ENCODE measurements around the gene DRC3. TPM values are rescaled to one million over a fixed set of nuclear protein-coding genes. Genes with fewer than 3 reads are reported as not detected.

The DRC3 gene
- total and polyA plus RNA-seq, 4 donors, result 0.61 to 1.5 (median 1.1) TPM

GRCh38 chr17:18040261-18040858 is 67.7 kb downstream of the DRC3 start:
- Histone ChIP-seq H3K36me3 (ENCODE audit: control insufficient read depth in 4 of 4, insufficient read depth in 3 of 4, low read depth in 1 of 4, low read length in 3 of 4) (no peaks in the 10 kb centered on the region), H3K9ac (ENCODE audit: low read depth in 1 of 2, low read length in 2 of 2) (peak overlapping the region; percentile 55 to 79), H3K27ac (ENCODE audit: low read depth in 1 of 2, low read length in 2 of 2) (no peak overlapping the region), H3K9me3 (ENCODE audit: control insufficient read depth in 4 of 4, low read length in 3 of 4) (no peaks in the 10 kb centered on the region), H3K4me1 (ENCODE audit: control insufficient read depth in 4 of 4, insufficient read depth in 4 of 4, low read length in 3 of 4) (peaks cover 4 to 35% (median 26%) of the 10 kb centered on the region in 4 donors), H3K27me3 (ENCODE audit: control insufficient read depth in 4 of 4, insufficient read depth in 4 of 4, low read length in 3 of 4) (no peaks in the 10 kb centered on the region), H3K4me3 (ENCODE audit: low read depth in 1 of 3, low read length in 3 of 3) (peak overlapping the region in 2 of 3 donors; percentile 92 to 97)
- no peak for DNase-seq (ENCODE audit: low spot score)
- TF ChIP-seq RXRA (IDR thresholded peaks at IDR 0.05) (no peak), TAF1 (conservative IDR thresholded peaks at IDR 0.05) (no peak), REST (IDR thresholded peaks at IDR 0.05) (no peak), JUND (IDR thresholded peaks at IDR 0.05) (no peak), YY1 (IDR thresholded peaks at IDR 0.05) (no peak), CTCF (IDR thresholded peaks at IDR 0.05; ENCODE audit: low read depth, low read length, missing input control) (no peak), FOXA2 (IDR thresholded peaks at IDR 0.05) (no peak), HNF4A (conservative IDR thresholded peaks at IDR 0.05) (no peak), EGR1 (IDR thresholded peaks at IDR 0.05; ENCODE audit: low read depth in 2 of 2) (no peak), RAD21 (IDR thresholded peaks at IDR 0.05) (no peak), MAX (IDR thresholded peaks at IDR 0.05) (no peak)
- TF ChIP-seq, protein P1, sequence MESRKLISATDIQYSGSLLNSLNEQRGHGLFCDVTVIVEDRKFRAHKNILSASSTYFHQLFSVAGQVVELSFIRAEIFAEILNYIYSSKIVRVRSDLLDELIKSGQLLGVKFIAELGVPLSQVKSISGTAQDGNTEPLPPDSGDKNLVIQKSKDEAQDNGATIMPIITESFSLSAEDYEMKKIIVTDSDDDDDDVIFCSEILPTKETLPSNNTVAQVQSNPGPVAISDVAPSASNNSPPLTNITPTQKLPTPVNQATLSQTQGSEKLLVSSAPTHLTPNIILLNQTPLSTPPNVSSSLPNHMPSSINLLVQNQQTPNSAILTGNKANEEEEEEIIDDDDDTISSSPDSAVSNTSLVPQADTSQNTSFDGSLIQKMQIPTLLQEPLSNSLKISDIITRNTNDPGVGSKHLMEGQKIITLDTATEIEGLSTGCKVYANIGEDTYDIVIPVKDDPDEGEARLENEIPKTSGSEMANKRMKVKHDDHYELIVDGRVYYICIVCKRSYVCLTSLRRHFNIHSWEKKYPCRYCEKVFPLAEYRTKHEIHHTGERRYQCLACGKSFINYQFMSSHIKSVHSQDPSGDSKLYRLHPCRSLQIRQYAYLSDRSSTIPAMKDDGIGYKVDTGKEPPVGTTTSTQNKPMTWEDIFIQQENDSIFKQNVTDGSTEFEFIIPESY (IDR thresholded peaks at IDR 0.05), result no peak
- 51% methylated on average over 6 of the region's 6 CpGs for WGBS

- Histone ChIP-seq H3K27me3 (ENCODE audit: control insufficient read depth in 4 of 4, insufficient read depth in 4 of 4, low read length in 3 of 4) (no peaks in the 10 kb centered on the region), H3K4me1 (ENCODE audit: control insufficient read depth in 4 of 4, insufficient read depth in 4 of 4, low read length in 3 of 4) (peaks cover 4 to 35% (median 26%) of the 10 kb centered on the region in 4 donors), H3K36me3 (ENCODE audit: control insufficient read depth in 4 of 4, insufficient read depth in 3 of 4, low read depth in 1 of 4, low read length in 3 of 4) (peaks cover 0 to 4% (median 1%) of the 10 kb centered on the region in 4 donors), H3K9me3 (ENCODE audit: control insufficient read depth in 4 of 4, low read length in 3 of 4) (no peaks in the 10 kb centered on the region), H3K4me3 (ENCODE audit: low read depth in 1 of 3, low read length in 3 of 3) (no peak overlapping the region), H3K27ac (ENCODE audit: low read depth in 1 of 2, low read length in 2 of 2) (no peak overlapping the region), H3K9ac (ENCODE audit: low read depth in 1 of 2, low read length in 2 of 2) (peak overlapping the region in 1 of 2 donors; percentile 6)
- no peak for DNase-seq (ENCODE audit: low spot score)
- WGBS, result 50% methylated on average over 1 of the region's 1 CpG
- TF ChIP-seq YY1 (IDR thresholded peaks at IDR 0.05) (no peak), REST (IDR thresholded peaks at IDR 0.05) (no peak), EGR1 (IDR thresholded peaks at IDR 0.05; ENCODE audit: low read depth in 2 of 2) (no peak), MAX (IDR thresholded peaks at IDR 0.05) (no peak), FOXA1 (IDR thresholded peaks at IDR 0.05) (no peak), TAF1 (conservative IDR thresholded peaks at IDR 0.05) (no peak), FOXA2 (IDR thresholded peaks at IDR 0.05) (no peak), HNF4A (conservative IDR thresholded peaks at IDR 0.05) (no peak), NR2F2 (IDR thresholded peaks at IDR 0.05) (no peak), CTCF (IDR thresholded peaks at IDR 0.05; ENCODE audit: low read depth, low read length, missing input control) (no peak), GABPA (IDR thresholded peaks at IDR 0.05 in 1 of 2, conservative IDR thresholded peaks at IDR 0.05 in 1 of 2) (no peak), RXRA (IDR thresholded peaks at IDR 0.05) (no peak), HNF4G (IDR thresholded peaks at IDR 0.05) (no peak), JUND (IDR thresholded peaks at IDR 0.05) (no peak), SP1 (IDR thresholded peaks at IDR 0.05) (no peak)
These were observed 69.1 kb downstream of the DRC3 start for GRCh38 chr17:18041776-18042175.
